NCI-H2081 treated with DMSO at 0.1 percent for 48 hours (cell line): ENCODE measurements around the gene FBXL2.
"Not testable (repeated sequence)": the region's sequence is repeated elsewhere in the genome, so short reads cannot be mapped to it uniquely, and the experiment has no call there.

Experiments
- DNase-seq: peaks from one replicate; lab custom pipeline; 2025; lab: John Stamatoyannopoulos, UW

The FBXL2 gene

DNA sequence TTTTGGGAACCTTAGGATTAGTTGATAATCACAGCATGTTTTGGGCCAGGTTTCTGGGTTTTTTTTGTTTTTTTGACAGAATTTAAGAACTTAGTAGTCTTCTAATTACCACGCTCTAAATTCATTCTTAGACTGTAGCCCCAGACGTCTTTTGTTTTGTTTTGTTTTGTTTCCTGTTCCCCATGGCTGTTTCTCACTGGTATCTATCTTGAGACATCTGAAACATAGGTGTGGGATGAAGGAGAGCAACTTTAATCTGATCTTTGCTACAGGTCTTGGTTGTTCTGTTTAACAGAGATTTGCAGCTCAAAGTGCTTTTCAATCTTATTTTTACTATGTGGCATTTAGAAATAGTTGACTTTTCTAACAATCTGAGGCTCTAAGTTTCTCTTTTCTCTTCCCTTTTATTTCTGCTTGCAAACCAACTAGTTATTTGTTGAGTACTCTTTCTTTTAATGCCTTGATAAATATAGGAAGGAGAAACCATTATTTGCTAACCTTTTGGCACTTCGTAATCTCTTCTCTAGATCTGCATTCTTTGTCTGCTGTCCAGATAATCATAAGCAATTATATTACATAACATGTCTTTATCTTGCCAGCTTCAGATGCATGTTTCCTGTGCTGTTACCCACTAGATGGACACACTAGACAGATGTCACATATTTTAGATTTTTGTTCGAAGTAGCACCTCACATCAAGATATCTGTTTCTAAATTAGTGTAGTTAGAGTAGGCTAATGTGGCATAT, 40.9 kb downstream of the FBXL2 start:
- DNase-seq, result no peak

DNA sequence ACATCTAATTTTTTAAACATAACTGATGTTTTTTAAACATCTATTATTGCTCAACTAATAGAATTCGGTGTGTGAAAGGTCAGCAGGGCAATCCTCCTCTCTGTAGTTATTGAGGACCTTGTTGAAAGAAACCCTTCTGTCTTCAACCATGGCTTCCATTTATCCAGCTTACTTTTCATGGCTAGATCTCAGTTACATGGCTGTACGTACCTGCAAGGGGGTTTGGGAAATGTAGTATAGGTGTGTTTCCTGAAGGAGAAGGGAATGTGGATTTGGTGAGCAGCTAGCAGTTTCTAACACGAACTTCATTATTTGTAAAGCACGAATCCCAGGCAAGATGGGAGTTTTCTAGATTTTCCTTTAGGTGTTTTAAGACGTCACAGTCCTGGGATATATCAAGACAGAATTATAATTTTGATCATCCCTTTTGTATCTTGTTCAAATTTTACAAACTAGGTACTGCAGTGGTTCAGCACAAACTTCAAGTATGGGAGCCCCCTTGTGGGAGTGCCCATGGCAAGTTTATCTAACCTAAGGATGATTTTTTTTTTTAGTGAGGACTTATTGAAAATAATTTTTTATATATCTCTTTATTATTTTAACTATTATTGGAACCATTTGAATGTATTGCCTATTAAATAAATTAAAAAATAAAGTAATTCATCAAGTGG, 41.6 kb downstream of the FBXL2 start:
- no peak for DNase-seq

DNA sequence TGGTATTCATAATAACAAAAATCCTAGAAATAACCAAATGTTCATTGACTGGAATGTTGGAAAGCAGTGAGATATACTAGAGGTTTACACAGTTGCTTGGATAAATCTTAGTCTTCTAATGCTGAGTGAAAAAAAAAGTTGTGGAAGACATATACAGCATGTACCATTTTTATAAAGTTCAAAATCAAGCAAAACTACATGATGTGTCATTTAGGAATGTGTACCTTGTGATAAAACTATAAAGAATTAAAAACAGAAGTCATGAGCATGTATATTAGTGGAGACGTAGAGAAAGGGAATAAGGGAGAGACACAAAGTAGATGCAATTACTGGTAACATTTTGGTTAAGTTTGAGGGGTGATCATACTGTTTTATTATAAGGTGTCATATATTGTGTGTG, 45.2 kb downstream of the FBXL2 start:
- DNase-seq, result no peak

DNA sequence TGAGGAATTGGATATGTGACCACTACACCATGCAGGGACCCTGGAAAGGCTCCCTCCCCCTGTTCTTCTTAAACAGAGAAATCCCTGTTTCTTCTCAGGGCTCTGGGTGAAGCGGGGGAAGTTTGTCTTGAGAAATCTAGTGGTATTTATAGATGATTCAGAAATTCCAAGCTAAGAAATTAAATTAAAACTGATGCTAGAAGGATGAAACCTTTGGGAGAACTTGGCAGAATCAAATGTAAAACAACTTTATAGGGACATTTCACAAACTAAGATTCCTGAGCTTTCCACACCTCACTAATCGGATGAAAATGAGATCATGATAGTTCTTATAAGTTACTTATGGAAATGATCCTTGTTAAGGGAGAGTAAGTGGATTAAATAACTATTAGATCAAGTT, 54.2 kb downstream of the FBXL2 start:
- DNase-seq, result no peak

DNA sequence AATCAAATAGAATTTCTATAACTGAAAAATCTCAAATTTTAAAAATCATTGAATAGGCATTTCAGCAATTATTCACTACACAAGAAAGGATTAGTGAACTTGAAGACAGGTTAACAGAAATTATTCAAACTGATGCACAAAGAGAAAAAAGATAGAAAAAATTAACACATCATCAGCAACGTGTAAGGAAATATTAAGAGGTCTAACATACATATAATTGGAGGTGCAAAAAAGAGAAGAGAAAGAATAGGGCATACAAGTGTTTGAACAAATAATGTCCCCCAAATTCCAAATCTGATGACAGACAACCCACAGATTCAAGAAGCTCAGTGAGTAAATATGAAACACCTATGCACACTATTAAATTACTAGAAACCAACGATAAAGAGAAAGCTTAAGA, 57.1 kb downstream of the FBXL2 start:
- no peak for DNase-seq

DNA sequence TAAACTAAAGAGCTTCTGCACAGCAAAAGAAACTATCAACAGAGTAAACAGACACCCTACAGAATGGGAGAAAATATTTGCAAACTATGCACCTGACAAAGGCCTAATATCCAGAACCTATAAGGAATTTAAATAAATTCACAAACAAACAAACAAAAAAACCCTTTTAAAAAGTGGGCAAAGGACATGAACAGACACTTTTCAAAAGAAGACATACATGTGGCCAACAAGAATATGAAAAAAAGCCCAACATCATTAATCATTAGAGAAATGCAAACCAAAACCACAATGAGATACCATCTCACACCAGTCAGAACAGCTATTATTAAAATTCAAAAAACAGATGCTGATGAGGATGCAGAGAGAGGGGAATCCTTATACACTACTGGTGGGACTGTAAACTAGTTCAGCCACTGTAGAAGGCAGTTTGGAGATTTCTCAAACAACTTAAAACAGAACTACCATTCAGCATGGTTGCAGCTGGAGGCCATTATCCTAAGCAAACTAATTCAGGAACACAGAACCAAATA, 61.8 kb downstream of the FBXL2 start:
- DNase-seq, result not testable (repeated sequence)

DNA sequence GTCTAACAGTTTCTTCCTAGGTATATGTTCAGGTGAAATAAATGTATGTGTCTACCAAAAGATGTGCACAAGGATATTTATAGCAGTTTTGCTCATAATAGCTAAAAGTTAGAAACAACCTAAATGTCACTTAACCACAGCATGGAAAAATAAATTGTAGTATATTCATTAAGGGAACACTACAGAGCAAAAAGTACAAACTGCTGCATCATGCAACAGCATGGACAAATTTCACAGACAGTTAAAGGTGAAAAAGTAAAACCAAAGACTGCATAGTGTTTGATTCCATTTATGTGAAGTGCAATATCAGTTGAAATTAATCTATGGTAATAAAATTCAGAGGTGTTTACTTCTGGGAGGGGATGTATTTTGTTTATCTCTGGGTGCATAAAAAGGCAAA, 62.5 kb downstream of the FBXL2 start:
- DNase-seq, result no peak

DNA sequence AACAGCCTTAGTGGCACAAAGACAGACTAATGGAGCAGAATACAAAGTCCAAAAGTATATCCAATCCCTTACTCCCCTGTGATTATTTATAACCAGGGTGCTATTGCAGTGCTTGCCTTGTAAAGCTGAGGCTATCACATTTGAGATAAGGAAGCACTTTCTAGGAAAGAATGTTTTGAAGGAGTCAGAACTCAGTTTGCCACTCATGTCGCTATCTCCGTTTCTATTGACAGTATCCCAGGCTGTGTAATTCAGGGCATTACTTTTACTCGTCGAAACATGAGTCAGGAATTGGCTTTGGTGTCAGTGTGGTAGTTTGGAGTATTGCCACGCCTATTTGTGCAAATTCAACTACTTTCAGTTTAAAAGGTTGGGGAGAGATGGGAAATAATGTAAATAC, 78.4 kb downstream of the FBXL2 start:
- no peak for DNase-seq

DNA sequence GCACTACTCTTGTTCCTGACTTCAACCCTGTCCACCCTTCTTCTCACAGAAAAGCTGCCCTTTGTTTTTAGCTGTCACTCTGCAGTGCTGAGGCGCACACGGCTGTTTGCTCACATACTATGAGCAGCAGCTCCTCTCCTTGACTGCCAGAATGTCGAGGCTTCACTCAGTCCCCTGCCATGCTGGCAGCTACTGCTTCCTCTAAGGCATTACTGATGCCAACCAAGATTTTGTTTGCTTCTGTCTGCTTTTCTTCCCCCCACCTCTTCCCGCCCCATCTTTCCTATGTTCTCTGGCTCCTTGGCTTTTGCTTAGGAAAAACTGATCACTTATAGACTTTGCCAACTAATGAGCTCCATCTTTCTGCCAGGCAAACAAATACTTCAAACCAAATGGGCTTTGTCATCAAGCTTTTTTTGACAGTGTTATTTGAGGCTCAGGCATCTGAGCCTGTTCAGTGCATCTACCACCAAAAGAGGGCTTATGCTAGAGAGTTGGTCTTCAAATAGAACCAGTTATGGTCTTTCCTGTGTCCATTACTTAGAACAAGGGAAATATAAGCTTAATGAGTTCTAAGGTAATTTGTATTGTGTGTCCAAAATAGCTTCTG, 81.0 kb downstream of the FBXL2 start:
- no peak for DNase-seq

DNA sequence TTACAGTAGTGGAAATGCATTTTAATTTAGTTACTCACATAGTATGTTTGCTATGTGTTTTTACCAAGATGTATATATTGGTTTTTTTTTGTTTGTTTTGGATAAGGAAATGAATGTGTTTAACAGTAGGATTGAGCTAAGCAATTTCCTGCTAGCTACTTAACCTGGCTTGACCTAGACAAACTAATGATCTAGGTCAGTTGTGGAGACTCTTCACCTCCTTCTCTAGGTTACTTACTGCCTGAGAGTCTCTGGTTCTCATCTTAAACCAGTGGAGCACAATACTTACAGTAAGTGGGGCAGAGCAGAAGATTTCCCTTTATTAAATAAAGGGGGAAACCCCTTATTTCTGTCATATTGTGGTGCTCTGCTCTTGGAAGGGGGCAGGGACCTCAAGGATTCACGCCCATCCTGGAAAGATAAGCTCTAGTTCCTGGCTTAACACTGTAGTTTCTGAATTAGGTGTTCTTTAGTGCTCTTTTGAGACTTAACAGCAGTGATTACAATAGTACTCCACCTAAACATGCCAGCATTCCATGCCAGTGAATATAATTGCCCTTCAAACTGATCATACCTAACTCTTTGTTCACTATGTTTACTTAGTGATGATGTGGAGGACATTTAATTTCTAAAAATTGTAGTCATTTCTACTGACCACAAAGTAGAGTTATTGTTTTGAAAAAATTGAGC, 83.0 kb downstream of the FBXL2 start:
- no peak for DNase-seq

DNA sequence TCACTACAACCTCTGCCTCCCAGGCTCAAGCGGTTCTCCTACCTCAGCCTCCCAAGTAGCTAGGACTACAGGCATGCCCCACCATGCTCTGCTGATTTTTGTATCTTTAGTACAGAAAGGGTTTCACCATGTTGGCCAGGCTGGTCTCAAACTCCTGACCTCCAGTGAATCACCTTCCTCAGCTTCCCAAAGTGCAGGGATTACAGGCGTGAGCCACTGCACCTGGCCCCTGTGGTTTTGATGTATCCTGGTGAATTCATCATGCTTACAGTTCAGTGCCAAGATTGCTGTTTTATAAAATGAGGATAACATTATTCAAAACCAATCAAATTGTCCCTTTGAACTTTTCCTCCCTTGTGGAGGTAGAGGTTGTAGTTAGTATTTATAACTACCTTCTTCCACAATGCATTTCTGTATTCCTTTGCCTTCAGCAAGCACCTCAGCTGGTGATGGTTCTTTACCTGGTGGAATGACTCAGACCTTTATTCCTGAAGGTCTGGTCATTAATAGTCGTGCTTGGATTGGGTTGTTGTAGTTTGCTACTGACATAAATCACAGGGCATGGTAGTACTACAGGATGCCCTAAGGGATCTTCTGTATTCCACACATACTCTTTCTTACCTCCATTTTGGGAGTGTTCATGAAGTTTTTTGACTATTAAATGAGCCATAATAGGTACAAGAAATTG, 86.0 kb downstream of the FBXL2 start:
- DNase-seq, result no peak

DNA sequence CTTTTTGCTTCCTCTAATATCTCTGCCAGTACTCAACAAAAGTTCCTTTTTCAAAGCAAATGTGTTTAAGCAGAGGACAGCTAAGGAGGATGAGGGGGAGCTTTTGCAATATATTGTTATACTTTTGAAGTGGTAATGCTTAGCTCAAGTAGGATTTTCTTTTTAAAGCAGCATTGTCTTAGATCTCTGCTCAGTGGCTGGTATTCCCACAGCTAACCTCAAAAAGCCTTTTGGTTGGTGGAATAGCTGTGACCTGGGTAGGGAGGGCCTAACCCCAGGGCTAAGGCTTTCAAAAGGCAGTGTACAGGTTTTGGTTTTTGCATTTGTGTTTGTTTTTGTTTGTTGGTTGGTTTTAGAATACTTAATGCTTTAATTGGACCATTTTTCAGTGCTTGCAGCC, 86.8 kb downstream of the FBXL2 start:
- DNase-seq, result no peak

DNA sequence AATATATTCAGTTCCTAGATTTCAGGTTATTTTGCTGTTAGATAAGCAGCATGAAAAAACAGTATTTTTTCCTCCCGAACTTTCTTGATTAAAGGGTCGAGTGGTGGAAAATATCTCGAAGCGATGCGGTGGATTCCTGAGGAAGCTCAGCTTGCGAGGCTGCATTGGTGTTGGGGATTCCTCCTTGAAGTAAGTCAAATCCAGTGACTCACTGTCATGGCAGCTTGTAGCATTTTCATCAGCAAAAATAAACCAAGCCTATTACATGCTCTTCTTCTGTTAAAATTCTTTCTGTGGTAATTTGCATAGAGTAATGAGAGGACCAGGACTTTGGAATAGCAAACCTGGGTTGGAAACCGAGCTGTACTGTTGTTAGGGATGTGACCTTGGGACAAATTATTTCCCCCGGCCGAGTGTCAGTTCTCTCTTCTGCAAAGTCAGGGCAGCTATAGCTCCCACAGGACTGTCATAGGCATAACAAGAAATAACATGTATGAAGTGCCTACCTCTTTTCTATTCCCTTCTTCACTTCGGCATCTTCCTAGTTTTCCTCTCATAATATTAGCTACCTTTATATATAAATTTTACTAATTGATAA, 87.4 kb downstream of the FBXL2 start:
- no peak for DNase-seq

DNA sequence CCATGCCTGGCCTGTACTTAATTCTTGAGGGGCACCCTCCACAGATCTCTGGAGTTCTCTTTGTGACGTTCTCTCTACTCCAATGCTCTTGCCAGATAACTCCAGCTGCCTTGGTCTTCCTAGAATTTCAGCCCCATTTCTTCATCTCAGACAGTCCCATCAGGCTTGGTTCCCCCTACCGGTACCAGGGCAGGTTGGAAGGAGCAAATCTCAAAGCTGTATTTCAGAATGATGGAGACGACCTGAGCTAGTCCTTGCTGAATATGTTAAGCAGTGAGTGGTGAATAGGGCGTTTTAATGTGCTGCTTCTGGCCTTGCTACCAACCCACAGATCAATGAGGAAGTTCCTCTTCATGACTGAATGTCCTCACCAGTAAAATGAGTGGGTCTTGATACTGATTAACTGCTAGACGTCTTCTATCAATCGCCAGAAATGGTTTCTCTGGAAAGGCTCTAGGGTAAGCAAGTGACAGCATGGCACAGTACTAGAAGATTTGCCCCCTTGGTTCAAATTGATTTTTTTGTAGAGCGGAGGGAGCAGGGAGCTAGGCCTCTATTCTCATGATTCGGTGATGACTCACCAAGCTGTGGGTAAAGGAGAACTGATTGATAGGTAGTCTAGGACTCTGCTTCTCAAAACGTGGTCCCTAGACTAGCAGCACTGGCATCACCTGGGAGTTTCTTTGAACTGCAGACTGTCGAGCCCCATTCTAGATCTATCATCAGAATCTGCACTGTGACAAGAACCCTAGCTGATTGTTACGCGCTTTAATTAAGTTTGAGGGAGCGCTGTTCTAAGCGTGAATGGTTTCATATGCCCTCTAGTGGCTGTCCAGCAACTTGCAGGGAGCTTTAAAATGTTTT, 95.2 kb downstream of the FBXL2 start:
- no peak for DNase-seq

DNA sequence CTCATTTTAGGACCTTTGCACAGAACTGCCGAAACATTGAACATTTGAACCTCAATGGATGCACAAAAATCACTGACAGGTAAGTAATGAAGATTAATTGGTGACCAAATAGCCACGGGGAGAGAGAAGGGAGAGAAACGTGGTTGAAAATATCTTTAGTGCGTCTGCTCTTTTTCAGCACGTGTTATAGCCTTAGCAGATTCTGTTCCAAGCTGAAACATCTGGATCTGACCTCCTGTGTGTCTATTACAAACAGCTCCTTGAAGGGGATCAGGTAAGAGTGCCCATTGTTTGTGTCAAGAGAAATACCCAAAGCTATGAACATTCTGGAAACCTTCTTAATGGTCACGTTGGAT, 95.8 kb downstream of the FBXL2 start:
- no peak for DNase-seq

DNA sequence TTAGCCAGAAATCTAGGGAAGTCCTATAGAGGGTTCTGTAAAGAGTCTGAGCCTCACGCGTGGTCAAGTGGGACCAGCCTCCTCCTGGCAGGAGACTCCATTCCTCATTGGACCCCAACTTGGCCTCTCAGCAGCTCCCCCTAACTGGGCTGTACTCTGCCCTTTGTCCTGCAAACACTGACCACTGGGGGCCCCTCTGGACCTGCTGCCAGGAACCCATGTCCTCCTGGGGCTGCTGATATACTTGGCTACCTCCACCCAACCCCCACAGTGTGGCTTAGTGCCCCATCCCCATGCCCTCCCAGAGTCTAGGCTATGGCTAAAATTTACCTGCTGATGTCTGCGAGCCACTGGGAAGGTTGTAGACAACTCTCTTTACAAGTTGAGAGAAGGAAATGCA, 100.2 kb downstream of the FBXL2 start:
- DNase-seq, result no peak

DNA sequence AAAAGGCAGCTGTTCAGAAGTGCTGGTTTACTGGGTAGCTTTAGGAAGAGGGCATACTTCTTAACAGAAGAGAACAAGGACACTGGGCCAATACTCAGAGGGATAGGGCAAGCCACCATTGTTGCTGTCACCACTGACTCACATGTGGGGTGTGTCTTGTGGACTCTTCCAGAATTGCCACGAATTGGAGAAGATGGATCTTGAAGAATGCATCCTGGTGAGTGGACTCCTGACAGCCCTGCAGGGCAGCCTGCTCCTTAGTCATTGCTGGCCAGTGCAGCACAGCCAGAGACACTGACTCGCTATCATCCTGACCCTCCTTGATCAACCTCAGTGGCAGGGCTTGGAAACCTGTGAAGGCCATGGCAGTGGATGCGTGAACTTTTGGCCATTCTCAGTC, 100.7 kb downstream of the FBXL2 start:
- no peak for DNase-seq

DNA sequence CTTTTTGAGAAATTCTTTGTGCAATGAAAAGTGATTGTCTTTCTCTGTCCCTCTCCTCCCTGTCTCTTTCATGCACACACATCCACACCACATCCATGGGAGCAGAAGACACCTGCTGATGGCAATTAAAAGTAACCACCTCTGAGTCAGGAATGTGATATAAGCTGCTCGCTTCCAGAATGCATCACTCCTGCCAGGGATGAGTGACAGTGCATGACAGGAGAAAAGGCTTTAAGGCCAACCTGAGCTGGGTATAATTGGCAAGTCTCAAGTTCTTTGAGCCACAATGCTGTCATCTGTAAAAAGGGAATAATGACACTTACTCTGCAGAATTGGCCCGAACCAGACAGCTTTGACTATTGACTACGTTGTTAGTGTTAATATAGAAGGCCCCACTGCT, 103.4 kb downstream of the FBXL2 start:
- no peak for DNase-seq

DNA sequence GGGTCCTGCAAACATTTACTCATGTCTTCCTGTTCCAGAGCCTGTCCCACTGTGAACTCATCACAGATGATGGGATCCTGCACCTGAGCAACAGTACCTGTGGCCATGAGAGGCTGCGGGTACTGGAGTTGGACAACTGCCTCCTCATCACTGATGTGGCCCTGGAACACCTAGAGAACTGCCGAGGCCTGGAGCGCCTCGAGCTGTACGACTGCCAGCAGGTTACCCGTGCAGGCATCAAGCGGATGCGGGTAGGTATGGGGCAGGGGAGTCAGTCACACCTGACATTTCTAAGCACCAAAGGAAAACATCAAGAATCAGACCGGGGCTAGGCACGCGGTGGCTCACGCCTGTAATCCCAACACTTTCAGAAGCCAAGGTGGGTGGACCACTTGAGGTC, 106.7 kb downstream of the FBXL2 start:
- no peak for DNase-seq

DNA sequence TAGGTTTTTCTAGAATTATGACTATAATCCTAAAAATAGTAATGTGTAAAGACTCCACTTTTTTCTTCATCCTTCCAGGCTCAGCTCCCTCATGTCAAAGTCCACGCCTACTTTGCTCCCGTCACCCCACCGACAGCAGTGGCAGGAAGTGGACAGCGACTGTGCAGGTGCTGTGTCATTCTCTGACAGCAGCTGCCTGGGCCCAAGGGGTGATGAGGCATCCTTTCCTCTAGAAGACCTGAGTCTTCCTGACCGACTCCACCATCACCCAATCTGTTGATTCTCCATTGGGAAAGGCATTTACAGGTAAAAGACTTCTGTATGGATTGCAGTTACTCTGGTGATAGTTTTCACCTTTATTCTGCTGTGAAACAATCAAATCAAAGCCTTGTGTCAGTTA, 108.2 kb downstream of the FBXL2 start:
- no peak for DNase-seq

DNA sequence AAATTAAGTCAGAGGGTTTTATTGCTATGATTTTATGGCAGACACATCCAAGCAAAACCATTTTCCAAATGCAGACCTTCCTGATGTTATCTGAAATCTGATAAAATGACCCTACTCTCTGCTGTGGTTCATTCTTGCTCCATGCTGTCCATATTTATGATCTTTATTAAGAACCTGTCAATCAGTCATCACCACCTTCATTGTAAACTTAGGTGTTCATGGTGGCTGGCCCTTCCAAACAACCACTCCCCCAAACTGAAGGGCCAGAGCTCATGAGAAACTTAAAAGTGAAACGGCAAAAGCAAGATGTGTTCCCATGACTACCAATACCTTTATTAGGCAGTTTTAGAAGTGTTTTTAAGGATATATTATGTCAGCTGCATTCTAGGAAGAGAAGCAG, 109.4 kb downstream of the FBXL2 start:
- no peak for DNase-seq
